Psoas muscle (tissue), 8 donors: ENCODE measurements around the gene EIF4B. TPM values are rescaled to one million over a fixed set of nuclear protein-coding genes. Genes with fewer than 3 reads are reported as not detected.

Experiments used
- ATAC-seq, 4 donors: fragments of 200-7000 bp; cut with Tn5 transposase; one replicate each; pipeline ENCODE4 v1.9.1; 2020; ENCODE audit warnings: moderate library complexity in 3 of 4, mild to moderate bottlenecking in 2 of 4
- DNase-seq, 2 donors: peaks; one replicate each; pipeline ENCODE4 v3.0.0-alpha.2; 2020
- H3K27ac ChIP-seq: fragments of 200-600 bp; one replicate; pipeline ENCODE4 v1.8.0; 2022
- H3K27me3 ChIP-seq, 3 donors: fragments of 200-600 bp in 1 of 3; one replicate each; pipeline versions ENCODE4 v1.6.1 to v1.8.0; 2013 to 2022; ENCODE audit warnings: low read length in 2 of 3, mild to moderate bottlenecking in 2 of 3, moderate library complexity in 1 of 3; ENCODE audit not compliant: insufficient read depth in 3 of 3
- H3K36me3 ChIP-seq, 2 donors: fragments of 200-600 bp in 1 of 2; one replicate each; pipeline versions ENCODE4 v1.6.1 to v1.8.0; 2013 to 2022; ENCODE audit warnings: low read depth in 1 of 2, mild to moderate bottlenecking in 1 of 2, moderate library complexity in 1 of 2; ENCODE audit not compliant: insufficient read depth in 1 of 2
- H3K4me1 ChIP-seq: fragments of 200-600 bp; one replicate; pipeline ENCODE4 v1.8.0; 2022
- H3K4me3 ChIP-seq: fragments of 200-600 bp; one replicate; pipeline ENCODE4 v1.8.0; 2022; ENCODE audit warnings: mild to moderate bottlenecking
- H3K9me3 ChIP-seq: fragments of 200-600 bp; one replicate; pipeline ENCODE4 v1.8.0; 2022
- WGBS, 3 donors: extraction: QIAGEN DNeasy Blood & Tissue Kit; methylation state at CpG; one replicate each; pipeline versions ENCODE4 v1.1.6 to v1.1.7; 2013; 5-methylcytosine and 5-hydroxymethylcytosine counted together
- intact Hi-C, 2 donors: fragments of 100-400 bp; cut with DNase I; formaldehyde crosslinking; loops; one replicate each; pipeline versions ENCODE4 v1.11.0 to v1.14.2; 2022
- polyA plus RNA-seq, 3 donors: library from polyadenylated mRNA; stranded (reverse); fragments of 200-250 nt; gene quantifications; one replicate each; pipeline ENCODE4 v1.2.3, GENCODE V29; 2013
- total RNA-seq, 4 donors: library from RNA; stranded (reverse); fragmentation: NEBNext Ultra II Directional in 2 of 4; extraction: Animal tissue kit (Norgen Biotek cat#: 25700) in 2 of 4; gene quantifications; one replicate each; pipeline versions ENCODE4 v1.2.1 to v1.2.4, GENCODE V29; 2021 to 2023
- TF ChIP-seq, protein P1 (sequence below): fragments of 200-600 bp; IDR thresholded peaks from one replicate; pipeline ENCODE4 v1.8.0; 2022; ENCODE audit warnings: antibody characterized with exemption
- donor health status: healthy with polysubstance abuse.
- donor health status: DM: no; HTN: no; CAD: no; lungs with moderate emphysema.
- donor health status: Bipolar disorder and iron deficiency.
- donor health status: healthy.
- donor health status: DM: yes; HTN: yes; CAD: no.
- donor health status: DM: no; HTN: no; CAD: no.
- donor health status: DM: no; HTN: no; CAD: no.
- donor health status: DM: yes; HTN: yes; CAD: no.

The EIF4B gene
- total and polyA plus RNA-seq, 7 donors = 150 to 669 (median 565) TPM

DNA sequence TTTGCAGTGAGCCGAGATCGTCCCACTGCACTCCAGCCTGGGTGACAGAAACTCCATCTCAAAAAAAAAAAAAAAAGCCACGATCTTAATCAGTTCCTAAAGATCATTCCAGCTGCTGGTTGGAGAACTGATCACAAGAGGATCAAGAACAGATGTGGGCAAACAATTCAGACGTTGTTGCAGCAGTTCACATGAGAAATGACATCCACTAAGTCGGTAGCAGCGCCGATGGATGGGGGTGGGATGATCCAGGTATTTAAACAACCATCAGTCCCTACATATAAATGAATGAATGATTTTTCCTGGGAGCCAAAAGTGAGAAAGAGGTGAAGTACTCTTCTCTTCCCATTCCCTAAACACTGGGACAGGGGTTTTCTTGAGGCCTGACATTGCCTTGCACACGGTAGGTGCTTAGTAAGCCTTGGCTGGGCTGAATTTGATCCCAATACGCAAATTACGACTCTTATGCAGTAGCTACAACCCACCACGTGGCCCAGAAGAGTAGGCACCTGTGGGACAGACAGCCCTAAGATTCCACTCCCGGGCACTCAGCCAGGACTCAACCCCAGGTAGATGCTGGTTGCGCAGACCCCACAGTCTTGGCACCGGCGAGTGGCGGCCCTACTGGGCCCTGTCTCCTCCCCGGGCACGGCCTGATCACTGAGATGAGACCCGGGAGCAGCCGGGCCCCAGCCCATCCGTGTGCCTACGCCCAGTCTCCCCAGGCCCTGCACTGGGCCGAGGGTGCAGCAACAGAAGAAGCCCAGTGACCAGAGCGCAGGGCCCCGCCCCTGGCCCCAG is 72.4 kb downstream of the EIF4B start:
- WGBS, 3 donors = 14 to 20% (median 14%) methylated on average over 23 to 25 of the region's 25 CpGs
- peaks cover 0 to 41% of the 10 kb centered on the region in 2 donors for H3K36me3 ChIP-seq
- TF ChIP-seq, protein P1, sequence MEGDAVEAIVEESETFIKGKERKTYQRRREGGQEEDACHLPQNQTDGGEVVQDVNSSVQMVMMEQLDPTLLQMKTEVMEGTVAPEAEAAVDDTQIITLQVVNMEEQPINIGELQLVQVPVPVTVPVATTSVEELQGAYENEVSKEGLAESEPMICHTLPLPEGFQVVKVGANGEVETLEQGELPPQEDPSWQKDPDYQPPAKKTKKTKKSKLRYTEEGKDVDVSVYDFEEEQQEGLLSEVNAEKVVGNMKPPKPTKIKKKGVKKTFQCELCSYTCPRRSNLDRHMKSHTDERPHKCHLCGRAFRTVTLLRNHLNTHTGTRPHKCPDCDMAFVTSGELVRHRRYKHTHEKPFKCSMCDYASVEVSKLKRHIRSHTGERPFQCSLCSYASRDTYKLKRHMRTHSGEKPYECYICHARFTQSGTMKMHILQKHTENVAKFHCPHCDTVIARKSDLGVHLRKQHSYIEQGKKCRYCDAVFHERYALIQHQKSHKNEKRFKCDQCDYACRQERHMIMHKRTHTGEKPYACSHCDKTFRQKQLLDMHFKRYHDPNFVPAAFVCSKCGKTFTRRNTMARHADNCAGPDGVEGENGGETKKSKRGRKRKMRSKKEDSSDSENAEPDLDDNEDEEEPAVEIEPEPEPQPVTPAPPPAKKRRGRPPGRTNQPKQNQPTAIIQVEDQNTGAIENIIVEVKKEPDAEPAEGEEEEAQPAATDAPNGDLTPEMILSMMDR = no peak
- intact Hi-C loops = no loop called here
- peaks cover 16% of the 10 kb centered on the region for H3K4me1 ChIP-seq
- no peaks in the 10 kb centered on the region for H3K9me3 ChIP-seq
- no peaks in the 10 kb centered on the region for H3K27me3 ChIP-seq
- peak overlapping the region; percentile 80 for H3K4me3 ChIP-seq
- no peak for DNase-seq
- H3K27ac ChIP-seq = peak overlapping the region; percentile 80
- ATAC-seq = peak in 3 of 4 donors; percentile 1 to 65 (median 48)

DNA sequence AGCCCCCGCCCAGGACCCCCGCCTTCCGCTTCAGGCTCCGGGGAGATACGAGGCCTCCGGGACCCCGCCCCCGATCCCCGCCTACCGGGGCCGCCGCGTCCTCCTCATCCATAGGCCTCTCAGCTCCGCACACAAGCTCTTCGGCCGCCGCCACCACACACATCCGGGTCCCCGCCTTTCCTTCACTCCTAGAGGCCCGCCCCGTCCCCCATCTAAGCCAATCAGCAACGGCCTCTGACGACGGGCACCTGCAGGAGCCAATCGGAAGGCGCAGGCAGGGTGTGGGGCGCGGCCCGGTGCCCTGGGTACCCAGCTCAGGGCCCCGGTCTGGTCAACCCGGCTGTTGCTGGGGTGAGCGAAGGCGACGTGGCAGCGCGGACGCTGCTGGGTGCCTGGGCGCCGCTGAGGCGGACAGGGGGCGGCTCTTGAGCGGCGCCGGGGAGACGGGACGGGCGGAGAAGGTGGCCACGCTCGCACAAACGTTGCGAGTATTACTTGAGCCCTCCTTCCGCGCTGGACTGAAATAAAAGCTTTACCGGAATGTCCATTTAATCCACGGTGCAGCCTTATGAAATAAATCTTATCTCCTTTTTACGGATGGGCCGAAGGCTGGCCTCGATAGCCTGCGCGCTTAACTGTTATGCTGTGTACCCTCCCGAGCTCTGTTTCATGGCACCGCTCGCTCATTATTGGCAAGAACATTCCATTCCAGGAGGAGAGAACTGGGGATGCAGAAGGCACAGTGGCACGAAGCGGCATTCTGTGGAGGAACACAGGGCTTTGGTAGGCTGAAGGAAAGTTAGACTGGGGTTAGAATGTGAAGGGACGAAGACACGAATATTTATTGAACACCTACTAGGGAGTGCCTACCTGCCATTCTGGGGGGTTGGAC is 73.2 kb downstream of the EIF4B start, which contains the start of gene SPRYD3:
TSS of gene SPRYD3 (minus strand) at position 165 of the 892 bp plus-strand sequence. CDS start at position 108, 57 bp downstream.
- no peaks in the 10 kb centered on the region for H3K9me3 ChIP-seq
- no peaks in the 10 kb centered on the region for H3K27me3 ChIP-seq
- H3K27ac ChIP-seq = peak within 1 kb of the TSS; percentile 80
- ATAC-seq (peak; percentile 100), DNase-seq (peak; percentile 97 to 98)
- intact Hi-C loops = no loop called here
- 1% methylated on average over 59 to 67 of the region's 67 CpGs for WGBS, 3 donors
- TF ChIP-seq, protein P1 = no peak
- peaks cover 9% of the 10 kb centered on the region for H3K4me1 ChIP-seq
- H3K4me3 ChIP-seq = peak within 1 kb of the TSS; percentile 80
- peaks cover 0 to 33% of the 10 kb centered on the region in 2 donors for H3K36me3 ChIP-seq

DNA sequence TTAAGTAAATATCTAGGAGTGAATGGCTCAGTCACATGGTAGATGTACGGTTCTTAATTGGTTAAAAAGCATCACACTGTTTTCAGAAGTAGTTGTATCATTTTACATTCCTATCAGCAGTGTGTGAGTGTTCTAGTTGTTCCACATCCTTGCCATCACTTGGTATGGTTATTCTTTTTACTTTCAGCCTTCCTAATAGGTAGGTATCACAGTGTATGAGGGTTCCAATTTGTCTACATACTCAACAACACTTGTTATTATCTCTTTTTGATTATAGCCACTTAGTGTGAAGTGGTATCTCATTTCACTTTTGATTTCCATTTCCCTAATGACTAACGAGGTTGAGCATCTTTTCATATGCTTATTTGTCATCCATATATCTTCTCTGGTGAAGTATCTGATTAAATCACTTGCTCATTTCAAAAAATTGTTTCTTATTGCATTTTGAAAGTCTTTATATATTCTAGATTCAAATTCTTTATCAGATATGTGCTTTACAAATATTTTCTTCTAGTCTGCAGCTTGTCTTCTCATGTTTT is 76.5 kb downstream of the EIF4B start:
- Histone ChIP-seq H3K36me3 (peaks cover 0 to under 1% of the 10 kb centered on the region in 2 donors), H3K9me3 (peaks cover 9% of the 10 kb centered on the region), H3K4me1 (peaks cover 8% of the 10 kb centered on the region), H3K4me3 (no peak overlapping the region), H3K27ac (no peak overlapping the region), H3K27me3 (no peaks in the 10 kb centered on the region)
- TF ChIP-seq, protein P1 = no peak
- ATAC-seq (no peak), DNase-seq (no peak)
- intact Hi-C loops = no loop called here
- WGBS, 3 donors = 67 to 86% (median 67%) methylated on average over 2 of the region's 2 CpGs

DNA sequence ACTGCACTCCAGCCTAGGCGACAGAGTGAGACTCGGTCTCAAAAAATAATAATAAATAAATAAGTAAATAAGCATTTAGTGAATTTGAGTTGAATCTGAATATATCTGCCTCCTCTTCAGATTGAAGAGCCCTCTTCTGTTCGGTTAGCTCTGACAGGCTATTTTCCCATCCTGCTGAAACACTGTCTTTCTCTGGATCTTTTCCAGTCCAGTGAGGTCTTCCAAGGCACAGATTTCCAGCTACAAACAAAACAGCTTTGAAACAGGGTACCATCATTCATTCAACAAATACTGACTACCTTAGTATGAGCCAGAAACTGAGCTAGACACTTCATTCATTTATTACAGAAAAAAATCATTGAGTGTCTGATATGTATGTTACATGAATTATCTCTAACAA is 80.1 kb downstream of the EIF4B start:
- WGBS, 3 donors = 67 to 81% (median 69%) methylated on average over 3 of the region's 3 CpGs
- Histone ChIP-seq H3K36me3 (no peaks in the 10 kb centered on the region), H3K27ac (no peak overlapping the region), H3K9me3 (peaks cover 9% of the 10 kb centered on the region), H3K27me3 (no peaks in the 10 kb centered on the region), H3K4me3 (no peak overlapping the region), H3K4me1 (no peaks in the 10 kb centered on the region)
- ATAC-seq (no peak), DNase-seq (no peak)
- TF ChIP-seq, protein P1 = no peak
- intact Hi-C loops = no loop called here
